ENCODE results near the gene ZNRF4.

ZNRF4 gene

DNA sequence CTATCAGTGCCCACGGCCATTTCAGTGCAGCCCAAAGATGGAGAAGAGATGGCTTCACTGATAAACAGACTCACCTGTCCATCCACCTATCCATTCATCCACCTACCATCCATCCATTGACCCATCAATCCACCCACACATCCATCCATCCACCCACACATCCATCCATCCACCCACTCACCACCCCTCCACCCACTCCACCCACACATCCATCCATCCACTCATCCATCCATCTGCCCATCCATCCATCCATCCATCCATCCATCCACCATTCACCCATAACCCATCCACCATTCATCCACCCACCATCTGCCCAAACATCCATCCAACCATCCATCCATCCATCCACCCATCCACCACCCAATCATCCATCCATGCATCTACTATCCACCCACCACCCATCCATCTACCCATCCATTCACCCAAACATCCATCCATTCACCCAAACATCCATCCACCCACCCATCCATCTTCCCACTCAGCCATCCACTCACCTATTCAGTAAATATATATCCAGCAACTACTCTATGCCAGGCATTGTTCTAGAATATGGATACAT is 31.6 kb upstream of the ZNRF4 start:
- Histone ChIP-seq H3K4me2 (ENCODE audit: low read depth, low read length, poor library complexity, severe bottlenecking) (no peak overlapping the region), H3K79me2 (ENCODE audit: insufficient read depth, low read length) (no peaks in the 10 kb centered on the region), H3K27me3 (ENCODE audit: low read length) (no peaks in the 10 kb centered on the region), H2AFZ (ENCODE audit: low read depth, low read length, severe bottlenecking) (no peak overlapping the region), H3K36me3 (ENCODE audit: low read length) (no peaks in the 10 kb centered on the region), H3K9ac (ENCODE audit: low read length) (no peak overlapping the region), H3K4me3 (ENCODE audit: insufficient read depth, low read length, poor library complexity, severe bottlenecking) (no peak overlapping the region), H3F3A (ENCODE audit: insufficient read depth) (no peaks in the 10 kb centered on the region), H3K9me3 (ENCODE audit: insufficient read depth, low read length) (no peaks in the 10 kb centered on the region), H3K27ac (ENCODE audit: low read depth, low read length) (no peak overlapping the region), H4K20me1 (ENCODE audit: low read depth, low read length) (no peaks in the 10 kb centered on the region), H3K9me2 (replicated peaks; ENCODE audit: insufficient read depth, low read length) (no peaks in the 10 kb centered on the region)
- no peak for TF ChIP-seq EZH2phosphoT487 (conservative IDR thresholded peaks at IDR 0.05; ENCODE audit: low read length)
- TF ChIP-seq, protein P1, sequence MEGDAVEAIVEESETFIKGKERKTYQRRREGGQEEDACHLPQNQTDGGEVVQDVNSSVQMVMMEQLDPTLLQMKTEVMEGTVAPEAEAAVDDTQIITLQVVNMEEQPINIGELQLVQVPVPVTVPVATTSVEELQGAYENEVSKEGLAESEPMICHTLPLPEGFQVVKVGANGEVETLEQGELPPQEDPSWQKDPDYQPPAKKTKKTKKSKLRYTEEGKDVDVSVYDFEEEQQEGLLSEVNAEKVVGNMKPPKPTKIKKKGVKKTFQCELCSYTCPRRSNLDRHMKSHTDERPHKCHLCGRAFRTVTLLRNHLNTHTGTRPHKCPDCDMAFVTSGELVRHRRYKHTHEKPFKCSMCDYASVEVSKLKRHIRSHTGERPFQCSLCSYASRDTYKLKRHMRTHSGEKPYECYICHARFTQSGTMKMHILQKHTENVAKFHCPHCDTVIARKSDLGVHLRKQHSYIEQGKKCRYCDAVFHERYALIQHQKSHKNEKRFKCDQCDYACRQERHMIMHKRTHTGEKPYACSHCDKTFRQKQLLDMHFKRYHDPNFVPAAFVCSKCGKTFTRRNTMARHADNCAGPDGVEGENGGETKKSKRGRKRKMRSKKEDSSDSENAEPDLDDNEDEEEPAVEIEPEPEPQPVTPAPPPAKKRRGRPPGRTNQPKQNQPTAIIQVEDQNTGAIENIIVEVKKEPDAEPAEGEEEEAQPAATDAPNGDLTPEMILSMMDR (IDR thresholded peaks at IDR 0.05; ENCODE audit: insufficient read depth, low read length, poor library complexity, severe bottlenecking) = no peak

DNA sequence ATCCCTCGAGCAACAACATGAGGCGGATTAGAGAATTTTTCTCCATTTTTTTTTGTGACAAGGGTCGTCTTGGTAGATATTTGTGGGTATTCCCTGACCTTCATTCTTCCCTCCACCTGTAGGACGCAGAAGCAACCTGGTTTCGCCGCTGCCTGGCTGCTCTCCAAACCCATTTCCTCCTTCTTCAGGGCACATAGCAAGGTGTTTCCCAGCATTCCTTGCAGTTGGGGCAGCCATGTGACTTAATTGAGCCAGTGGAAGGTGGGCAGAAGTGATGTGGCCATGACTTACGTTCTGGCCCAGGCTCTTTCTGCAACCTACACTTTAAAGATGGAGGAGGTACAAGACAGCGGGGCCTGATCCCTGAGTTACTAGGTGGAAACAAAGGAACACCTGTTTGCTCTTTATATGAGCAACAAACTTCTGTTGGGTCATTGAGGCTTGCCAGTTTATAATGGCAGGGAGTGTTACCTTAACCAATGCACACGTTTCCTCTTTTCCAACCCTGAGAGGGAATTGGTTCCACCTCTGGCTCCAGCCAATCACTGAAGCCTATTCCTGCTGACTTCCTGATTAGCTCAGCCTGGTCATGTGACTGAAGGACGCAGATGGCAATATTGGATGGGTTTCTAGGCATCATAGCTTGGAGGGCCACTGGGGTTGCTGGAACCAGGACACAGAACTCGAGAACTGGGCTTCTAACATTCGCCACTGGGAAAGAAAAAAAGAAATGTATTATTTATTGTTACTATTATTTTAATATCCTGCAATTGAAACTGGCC is 30.8 kb upstream of the ZNRF4 start:
- Histone ChIP-seq H3K4me3 (ENCODE audit: insufficient read depth, low read length, poor library complexity, severe bottlenecking) (no peak overlapping the region), H2AFZ (ENCODE audit: low read depth, low read length, severe bottlenecking) (no peak overlapping the region), H3K27ac (ENCODE audit: low read depth, low read length) (no peak overlapping the region), H3K9me2 (replicated peaks; ENCODE audit: insufficient read depth, low read length) (no peaks in the 10 kb centered on the region), H3F3A (ENCODE audit: insufficient read depth) (no peaks in the 10 kb centered on the region), H3K9ac (ENCODE audit: low read length) (no peak overlapping the region), H3K27me3 (ENCODE audit: low read length) (no peaks in the 10 kb centered on the region), H3K9me3 (ENCODE audit: insufficient read depth, low read length) (no peaks in the 10 kb centered on the region), H3K79me2 (ENCODE audit: insufficient read depth, low read length) (no peaks in the 10 kb centered on the region), H3K36me3 (ENCODE audit: low read length) (no peaks in the 10 kb centered on the region), H4K20me1 (ENCODE audit: low read depth, low read length) (no peaks in the 10 kb centered on the region), H3K4me2 (ENCODE audit: low read depth, low read length, poor library complexity, severe bottlenecking) (no peak overlapping the region)
- no peak for TF ChIP-seq EZH2phosphoT487 (conservative IDR thresholded peaks at IDR 0.05; ENCODE audit: low read length)
- TF ChIP-seq, protein P1 (IDR thresholded peaks at IDR 0.05; ENCODE audit: insufficient read depth, low read length, poor library complexity, severe bottlenecking) = no peak

DNA sequence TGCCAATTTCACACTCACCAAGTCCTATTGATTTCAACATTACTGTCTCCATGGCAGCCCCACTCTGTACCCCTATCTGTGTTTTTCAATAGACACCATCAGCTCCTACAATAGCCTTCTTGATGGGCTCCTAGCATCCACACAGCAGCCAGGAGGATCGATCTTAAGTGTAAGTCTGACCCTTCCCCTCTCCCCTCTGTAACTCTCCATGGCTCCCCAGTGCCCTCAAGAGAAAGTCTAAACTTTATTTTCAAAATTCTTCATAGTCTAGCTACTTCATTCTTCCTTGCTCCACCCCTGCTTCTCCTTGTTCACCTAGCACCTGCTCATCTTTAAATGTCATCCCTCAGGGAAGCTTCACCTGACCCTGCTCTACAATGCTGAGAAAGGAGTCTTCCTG is 30.0 kb upstream of the ZNRF4 start:
- H3F3A ChIP-seq (ENCODE audit: insufficient read depth) = no peaks in the 10 kb centered on the region
- H3K9me2 ChIP-seq (replicated peaks; ENCODE audit: insufficient read depth, low read length) = no peaks in the 10 kb centered on the region
- no peak overlapping the region for H3K4me3 ChIP-seq (ENCODE audit: insufficient read depth, low read length, poor library complexity, severe bottlenecking)
- H4K20me1 ChIP-seq (ENCODE audit: low read depth, low read length) = no peaks in the 10 kb centered on the region
- no peak overlapping the region for H3K9ac ChIP-seq (ENCODE audit: low read length)
- no peak overlapping the region for H3K4me2 ChIP-seq (ENCODE audit: low read depth, low read length, poor library complexity, severe bottlenecking)
- no peak for TF ChIP-seq EZH2phosphoT487 (conservative IDR thresholded peaks at IDR 0.05; ENCODE audit: low read length)
- TF ChIP-seq, protein P1 (IDR thresholded peaks at IDR 0.05; ENCODE audit: insufficient read depth, low read length, poor library complexity, severe bottlenecking) = no peak
- H3K36me3 ChIP-seq (ENCODE audit: low read length) = no peaks in the 10 kb centered on the region
- no peaks in the 10 kb centered on the region for H3K9me3 ChIP-seq (ENCODE audit: insufficient read depth, low read length)
- H2AFZ ChIP-seq (ENCODE audit: low read depth, low read length, severe bottlenecking) = no peak overlapping the region
- no peaks in the 10 kb centered on the region for H3K27me3 ChIP-seq (ENCODE audit: low read length)
- H3K79me2 ChIP-seq (ENCODE audit: insufficient read depth, low read length) = no peaks in the 10 kb centered on the region
- H3K27ac ChIP-seq (ENCODE audit: low read depth, low read length) = no peak overlapping the region

Data from SU-DHL-6 (cell line).